ENCODE measurements around the gene VTA1. TPM values are rescaled to one million over a fixed set of nuclear protein-coding genes. Genes with fewer than 3 reads are reported as not detected.

The VTA1 gene
- total and polyA plus RNA-seq, 2 experiments from 2014 or later = 108 to 130 TPM

- H4K20me1 ChIP-seq (ENCODE audit: insufficient read depth) = no peaks in the 10 kb centered on the region
- H3K9me3 ChIP-seq (ENCODE audit: low read depth) = no peaks in the 10 kb centered on the region
- WGBS, 2 experiments (ENCODE audit: low coverage in 1 of 2, low lambda C conversion rate in 2 of 2, missing lambda C conversion rate in 2 of 2) = 16 to 17% methylated on average over 3 of the region's 3 CpGs
- H3K9ac ChIP-seq = no peak overlapping the region
- no peaks in the 10 kb centered on the region for H3K36me3 ChIP-seq (ENCODE audit: low read depth)
- no peaks in the 10 kb centered on the region for H3K27me3 ChIP-seq (replicated peaks; ENCODE audit: insufficient read depth)
- no peak overlapping the region for H2AFZ ChIP-seq
- H3K27ac ChIP-seq = no peak overlapping the region
- H3F3A ChIP-seq (ENCODE audit: insufficient read depth) = no peaks in the 10 kb centered on the region
- in situ Hi-C loops (cut with MboI) = no loop called here
- H3K9me2 ChIP-seq (ENCODE audit: insufficient read depth) = no peaks in the 10 kb centered on the region
- H3K79me2 ChIP-seq (ENCODE audit: insufficient read depth) = no peaks in the 10 kb centered on the region
- TF ChIP-seq EZH2phosphoT487 (IDR thresholded peaks at IDR 0.05; ENCODE audit: insufficient read depth, low read depth) (no peak), EZH2 (IDR thresholded peaks at IDR 0.05; ENCODE audit: insufficient read depth, poor library complexity, severe bottlenecking) (no peak)
- H3K4me3 ChIP-seq = no peak overlapping the region
- no peak overlapping the region for H3K4me2 ChIP-seq (ENCODE audit: unreplicated experiment)
- DNase-seq = no peak
- no peaks in the 10 kb centered on the region for H3K4me1 ChIP-seq (ENCODE audit: insufficient read depth)
Observed at GRCh38 chr6:142235272-142235671, 88.2 kb downstream of the VTA1 start.

DNA sequence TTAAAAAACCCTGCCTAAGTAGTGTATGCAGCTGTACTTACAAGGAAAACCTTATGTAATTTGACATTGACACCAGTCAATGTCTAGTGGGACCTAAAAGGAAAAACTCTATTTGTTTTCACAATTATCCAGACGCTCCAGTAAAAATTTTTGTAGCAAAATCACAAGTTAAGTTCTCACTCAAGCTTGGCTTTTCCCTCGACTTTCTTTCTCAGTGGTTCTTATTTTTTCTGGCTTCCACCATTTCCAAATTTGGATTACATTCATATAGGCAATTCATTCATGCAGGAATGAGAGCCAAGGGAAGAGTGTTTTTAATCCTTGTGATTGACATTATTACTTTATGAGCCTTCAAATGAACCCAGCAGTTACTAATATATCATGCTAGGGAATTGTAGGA lies 88.7 kb downstream of the VTA1 start:
- Histone ChIP-seq H4K20me1 (ENCODE audit: insufficient read depth) (no peaks in the 10 kb centered on the region), H3K4me3 (no peak overlapping the region), H3K9me3 (ENCODE audit: low read depth) (no peaks in the 10 kb centered on the region), H3K4me2 (ENCODE audit: unreplicated experiment) (no peak overlapping the region), H3K9me2 (ENCODE audit: insufficient read depth) (no peaks in the 10 kb centered on the region), H3F3A (ENCODE audit: insufficient read depth) (no peaks in the 10 kb centered on the region), H3K9ac (no peak overlapping the region), H2AFZ (no peak overlapping the region), H3K27me3 (replicated peaks; ENCODE audit: insufficient read depth) (no peaks in the 10 kb centered on the region), H3K36me3 (ENCODE audit: low read depth) (no peaks in the 10 kb centered on the region), H3K79me2 (ENCODE audit: insufficient read depth) (no peaks in the 10 kb centered on the region), H3K27ac (no peak overlapping the region), H3K4me1 (ENCODE audit: insufficient read depth) (no peaks in the 10 kb centered on the region)
- in situ Hi-C loops (cut with MboI) = no loop called here
- no peak for DNase-seq
- TF ChIP-seq EZH2phosphoT487 (IDR thresholded peaks at IDR 0.05; ENCODE audit: insufficient read depth, low read depth) = no peak
- no peak for TF ChIP-seq EZH2 (IDR thresholded peaks at IDR 0.05; ENCODE audit: insufficient read depth, poor library complexity, severe bottlenecking)
- WGBS, 2 experiments (ENCODE audit: low coverage in 1 of 2, low lambda C conversion rate in 2 of 2, missing lambda C conversion rate in 2 of 2) = 45 to 55% methylated on average over 2 of the region's 2 CpGs

DNA sequence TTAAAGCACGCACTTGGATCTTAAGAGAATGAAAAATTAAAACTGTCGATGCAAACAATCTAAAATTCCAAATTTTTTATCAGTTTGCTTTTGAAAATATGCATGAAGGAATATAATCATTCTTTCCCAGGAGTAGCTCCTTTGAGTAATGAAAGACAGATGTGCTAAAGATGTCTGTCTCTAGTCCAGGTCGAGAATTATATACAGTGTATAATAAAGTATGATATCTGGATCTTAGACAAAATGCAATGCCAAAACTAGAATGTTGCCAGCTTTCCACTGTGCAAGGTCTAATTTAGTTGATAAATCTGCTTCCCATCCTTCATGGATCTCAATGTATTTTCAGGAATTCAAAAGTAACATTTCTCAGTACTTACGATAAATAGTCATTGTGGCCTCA lies 89.6 kb downstream of the VTA1 start:
- H2AFZ ChIP-seq = no peak overlapping the region
- H3K4me3 ChIP-seq = no peak overlapping the region
- no peaks in the 10 kb centered on the region for H3K27me3 ChIP-seq (replicated peaks; ENCODE audit: insufficient read depth)
- no peaks in the 10 kb centered on the region for H3K4me1 ChIP-seq (ENCODE audit: insufficient read depth)
- H3K36me3 ChIP-seq (ENCODE audit: low read depth) = no peaks in the 10 kb centered on the region
- H3K79me2 ChIP-seq (ENCODE audit: insufficient read depth) = no peaks in the 10 kb centered on the region
- WGBS, 2 experiments (ENCODE audit: low coverage in 1 of 2, low lambda C conversion rate in 2 of 2, missing lambda C conversion rate in 2 of 2) = 58 to 61% methylated on average over 4 of the region's 4 CpGs
- no peaks in the 10 kb centered on the region for H3K9me3 ChIP-seq (ENCODE audit: low read depth)
- no peak for DNase-seq
- H3K27ac ChIP-seq = no peak overlapping the region
- H3F3A ChIP-seq (ENCODE audit: insufficient read depth) = no peaks in the 10 kb centered on the region
- H3K9ac ChIP-seq = no peak overlapping the region
- no peaks in the 10 kb centered on the region for H3K9me2 ChIP-seq (ENCODE audit: insufficient read depth)
- TF ChIP-seq EZH2 (IDR thresholded peaks at IDR 0.05; ENCODE audit: insufficient read depth, poor library complexity, severe bottlenecking) (no peak), EZH2phosphoT487 (IDR thresholded peaks at IDR 0.05; ENCODE audit: insufficient read depth, low read depth) (no peak)
- in situ Hi-C loops (cut with MboI) = no loop called here
- no peak overlapping the region for H3K4me2 ChIP-seq (ENCODE audit: unreplicated experiment)
- no peaks in the 10 kb centered on the region for H4K20me1 ChIP-seq (ENCODE audit: insufficient read depth)

DNA sequence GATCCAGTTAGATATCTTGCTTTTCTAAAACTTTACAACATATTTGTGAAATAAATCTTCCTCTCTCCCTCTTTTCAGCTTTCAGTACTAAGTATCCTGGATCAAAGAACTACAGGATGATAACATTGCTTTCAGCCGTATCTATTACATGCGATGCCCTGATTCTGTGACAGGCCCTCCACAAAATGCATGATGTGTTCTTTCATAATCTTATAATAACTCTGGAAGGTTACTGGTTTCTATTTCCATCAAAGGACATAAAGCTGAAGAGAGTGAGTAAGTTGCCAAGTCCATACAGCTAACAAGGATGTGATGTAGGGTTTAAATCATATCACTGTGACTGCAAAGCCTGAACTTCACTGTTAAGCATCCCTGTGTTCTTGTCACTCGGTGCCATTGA lies 91.8 kb downstream of the VTA1 start:
- H3K4me3 ChIP-seq = no peak overlapping the region
- H3K9me3 ChIP-seq (ENCODE audit: low read depth) = no peaks in the 10 kb centered on the region
- no peaks in the 10 kb centered on the region for H3K36me3 ChIP-seq (ENCODE audit: low read depth)
- H3K27ac ChIP-seq = no peak overlapping the region
- in situ Hi-C loops (cut with MboI) = no loop called here
- H3K27me3 ChIP-seq (replicated peaks; ENCODE audit: insufficient read depth) = no peaks in the 10 kb centered on the region
- H3F3A ChIP-seq (ENCODE audit: insufficient read depth) = no peaks in the 10 kb centered on the region
- H3K9ac ChIP-seq = no peak overlapping the region
- H3K9me2 ChIP-seq (ENCODE audit: insufficient read depth) = no peaks in the 10 kb centered on the region
- WGBS, 2 experiments (ENCODE audit: low coverage in 1 of 2, low lambda C conversion rate in 2 of 2, missing lambda C conversion rate in 2 of 2) = 64 to 72% methylated on average over 3 of the region's 3 CpGs
- no peaks in the 10 kb centered on the region for H3K79me2 ChIP-seq (ENCODE audit: insufficient read depth)
- no peak overlapping the region for H2AFZ ChIP-seq
- no peaks in the 10 kb centered on the region for H4K20me1 ChIP-seq (ENCODE audit: insufficient read depth)
- H3K4me1 ChIP-seq (ENCODE audit: insufficient read depth) = 0 out of 2 replicates have a peak, but pooled peaks cover 4% of the 10 kb centered on the region
- TF ChIP-seq EZH2 (IDR thresholded peaks at IDR 0.05; ENCODE audit: insufficient read depth, poor library complexity, severe bottlenecking) = no peak
- no peak for TF ChIP-seq EZH2phosphoT487 (IDR thresholded peaks at IDR 0.05; ENCODE audit: insufficient read depth, low read depth)
- no peak overlapping the region for H3K4me2 ChIP-seq (ENCODE audit: unreplicated experiment)
- no peak for DNase-seq

DNA sequence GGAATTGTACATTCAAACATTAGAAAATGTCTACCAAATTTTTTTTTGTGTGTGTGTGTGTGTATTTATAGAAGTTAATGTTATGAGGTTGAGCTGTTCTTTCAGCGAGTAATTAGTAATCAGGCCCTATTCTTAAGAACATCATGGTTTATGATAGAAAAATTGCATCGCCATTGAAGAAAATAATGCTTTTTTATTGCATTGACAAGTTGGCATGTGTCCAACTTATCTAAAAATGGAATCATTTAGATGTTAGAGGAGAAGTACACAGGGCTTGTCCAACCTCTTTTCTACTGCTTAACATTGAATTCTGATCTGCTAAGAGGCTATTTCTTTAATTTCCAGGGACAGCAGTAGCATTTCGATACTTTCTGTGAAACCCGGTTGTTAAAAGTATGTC lies 93.1 kb downstream of the VTA1 start:
- in situ Hi-C loops (cut with MboI) = no loop called here

More for the DNA sequence above, 93.1 kb downstream of the VTA1 start:
- no peaks in the 10 kb centered on the region for H3K27me3 ChIP-seq (replicated peaks; ENCODE audit: insufficient read depth)
- no peaks in the 10 kb centered on the region for H3K36me3 ChIP-seq (ENCODE audit: low read depth)
- no peak overlapping the region for H3K9ac ChIP-seq
- WGBS, 2 experiments (ENCODE audit: low coverage in 1 of 2, low lambda C conversion rate in 2 of 2, missing lambda C conversion rate in 2 of 2) = 82 to 84% methylated on average over 4 of the region's 4 CpGs
- TF ChIP-seq EZH2 (IDR thresholded peaks at IDR 0.05; ENCODE audit: insufficient read depth, poor library complexity, severe bottlenecking) (no peak), EZH2phosphoT487 (IDR thresholded peaks at IDR 0.05; ENCODE audit: insufficient read depth, low read depth) (no peak)
- H3K9me3 ChIP-seq (ENCODE audit: low read depth) = no peaks in the 10 kb centered on the region
- H2AFZ ChIP-seq = no peak overlapping the region
- no peak overlapping the region for H3K4me3 ChIP-seq
- H3K4me1 ChIP-seq (ENCODE audit: insufficient read depth) = 0 out of 2 replicates have a peak, but pooled peaks cover 4% of the 10 kb centered on the region
- no peak overlapping the region for H3K4me2 ChIP-seq (ENCODE audit: unreplicated experiment)
- no peaks in the 10 kb centered on the region for H3K79me2 ChIP-seq (ENCODE audit: insufficient read depth)
- no peaks in the 10 kb centered on the region for H4K20me1 ChIP-seq (ENCODE audit: insufficient read depth)
- no peaks in the 10 kb centered on the region for H3F3A ChIP-seq (ENCODE audit: insufficient read depth)
- no peaks in the 10 kb centered on the region; the same call in 1 of the 2 replicates for H3K9me2 ChIP-seq (ENCODE audit: insufficient read depth)
- no peak for DNase-seq
- no peak overlapping the region for H3K27ac ChIP-seq
